K562 (cell line): ENCODE data around the gene REM2. TPM values are rescaled to one million over a fixed set of nuclear protein-coding genes. Genes with fewer than 3 reads are reported as not detected.

Experiments
- BDP1 ChIP-seq: IDR thresholded peaks from 3 replicates; pipeline ENCODE4 v1.6.1; 2011; ENCODE audit not compliant: insufficient read length, insufficient read depth
- DMBX1 ChIP-seq: fragments of 250-450 bp; sonication (Bioruptor Pico); IDR thresholded peaks from 2 replicates; pipeline ENCODE4 v1.8.0; 2022; ENCODE audit warnings: inconsistent platforms, mild to moderate bottlenecking, moderate library complexity, borderline replicate concordance
- DPF2 ChIP-seq: fragments of 450-650 bp; IDR thresholded peaks from 2 replicates; pipeline ENCODE4 v1.6.1; 2016
- HDAC8 ChIP-seq: fragments of 450-650 bp; IDR thresholded peaks from 2 replicates; pipeline ENCODE4 v1.6.1; 2016; ENCODE audit warnings: mild to moderate bottlenecking, missing genetic modification characterization, moderate library complexity, missing compliant biosample characterization
- HMG20B ChIP-seq: fragments of 250-450 bp; sonication (Bioruptor Pico); IDR thresholded peaks from 2 replicates; pipeline ENCODE4 v1.5.0; 2021; ENCODE audit warnings: mild to moderate bottlenecking
- NCOA2 ChIP-seq, 2 experiments: fragments of 450-650 bp; IDR thresholded peaks; 2 replicates each; pipeline ENCODE4 v1.6.1; 2018; ENCODE audit warnings: mild to moderate bottlenecking in 2 of 2, moderate library complexity in 1 of 2; ENCODE audit not compliant: partially characterized antibody in 2 of 2
- NR3C1 ChIP-seq: sonication (generic); formaldehyde crosslinking; IDR thresholded peaks from 2 replicates; pipeline ENCODE4 v1.8.1; 2022; ENCODE audit warnings: missing genetic modification reagents
- POLR2AphosphoS5 ChIP-seq: IDR thresholded peaks from 2 replicates; pipeline ENCODE4 v1.6.1; 2011; ENCODE audit warnings: mild to moderate bottlenecking, low read depth, low read length, moderate library complexity; ENCODE audit not compliant: control insufficient read depth, insufficient read depth
- SOX6 ChIP-seq: fragments of 450-650 bp; IDR thresholded peaks from 2 replicates; pipeline ENCODE4 v1.6.1; 2014; ENCODE audit warnings: mild to moderate bottlenecking
- TCFL5 ChIP-seq: fragments of 250-450 bp; sonication (Bioruptor Pico); conservative IDR thresholded peaks from 2 replicates; pipeline ENCODE4 v1.6.1; 2021; ENCODE audit warnings: mild to moderate bottlenecking, moderate library complexity, matching md5 sums
- ZNF445 ChIP-seq: fragments of 250-450 bp; sonication (Bioruptor Pico); IDR thresholded peaks from 2 replicates; pipeline ENCODE4 v1.4.0; 2020; ENCODE audit warnings: low read depth, mild to moderate bottlenecking, moderate library complexity
- ZNF586 ChIP-seq: fragments of 450-650 bp; formaldehyde crosslinking; conservative IDR thresholded peaks from 2 replicates; pipeline ENCODE4 v1.4.0; 2020; ENCODE audit warnings: mild to moderate bottlenecking, moderate library complexity
- ZNF707 ChIP-seq: fragments of 250-450 bp; sonication (Bioruptor Pico); conservative IDR thresholded peaks from 2 replicates; pipeline ENCODE4 v1.8.0; 2022; ENCODE audit warnings: inconsistent platforms, mild to moderate bottlenecking, moderate library complexity
- polyA plus RNA-seq, 8 experiments: library from polyadenylated mRNA; depleted of rRNA in 4 of 8; stranded (reverse) in 5 of 8; unstranded in 3 of 8; fragments of >200 nt; fragmentation: Nextera tagmentation in 2 of 8; fragmentation: Illumina TruSeq in 1 of 8; extraction: Ambion mirVana in 2 of 8; extraction: Trizol in 1 of 8; gene quantifications; 2 replicates each; pipeline versions ENCODE4 v1.2.1 to v1.2.3, GENCODE V29; 2011 to 2014; ENCODE audit warnings: inconsistent platforms in 1 of 8, missing spikeins in 1 of 8
- total RNA-seq, 7 experiments: library from RNA; depleted of rRNA in 6 of 7; stranded (reverse); fragments of >200 nt in 6 of 7; fragmentation: Illumina TruSeq in 2 of 7; extraction: Trizol in 2 of 7; gene quantifications; 2 replicates each; pipeline versions ENCODE4 v1.2.1 to v1.2.3, GENCODE V29; 2011 to 2021; ENCODE audit warnings: low replicate concordance in 1 of 7
- TF ChIP-seq, protein P1 (sequence below): sonication (generic); formaldehyde crosslinking; IDR thresholded peaks from 2 replicates; pipeline ENCODE4 v1.8.0; 2022; ENCODE audit warnings: mild to moderate bottlenecking, missing genetic modification reagents
- TF ChIP-seq, protein P2 (sequence below): fragments of 250-450 bp; sonication (Bioruptor Pico); IDR thresholded peaks from 2 replicates; pipeline ENCODE4 v1.8.0; 2021; ENCODE audit warnings: moderate library complexity, mild to moderate bottlenecking, inconsistent platforms
- TF ChIP-seq, protein P3 (sequence below): sonication (generic); formaldehyde crosslinking; IDR thresholded peaks from 2 replicates; pipeline ENCODE4 v1.8.1; 2023; ENCODE audit warnings: mild to moderate bottlenecking, missing genetic modification reagents
- TF ChIP-seq, protein P4 (sequence below): fragments of 450-650 bp; formaldehyde crosslinking; IDR thresholded peaks from 2 replicates; pipeline ENCODE4 v1.4.0; 2020; ENCODE audit warnings: mild to moderate bottlenecking, moderate library complexity
- TF ChIP-seq, protein P5 (sequence below): fragments of 450-650 bp; formaldehyde crosslinking; IDR thresholded peaks from 2 replicates; pipeline ENCODE4 v1.4.0; 2020; ENCODE audit warnings: mild to moderate bottlenecking, moderate library complexity
- TF ChIP-seq, protein P6 (sequence below): sonication (generic); formaldehyde crosslinking; IDR thresholded peaks from 2 replicates; pipeline ENCODE4 v1.8.0; 2022; ENCODE audit warnings: missing genetic modification reagents, mild to moderate bottlenecking, borderline replicate concordance

Gene REM2
- total and polyA plus RNA-seq, 9 of the 15 experiments (the other 6 are each of a cell fraction or from before 2014, with no cell fraction given), result 0.18 to 1.0 (median 0.38) TPM

DNA sequence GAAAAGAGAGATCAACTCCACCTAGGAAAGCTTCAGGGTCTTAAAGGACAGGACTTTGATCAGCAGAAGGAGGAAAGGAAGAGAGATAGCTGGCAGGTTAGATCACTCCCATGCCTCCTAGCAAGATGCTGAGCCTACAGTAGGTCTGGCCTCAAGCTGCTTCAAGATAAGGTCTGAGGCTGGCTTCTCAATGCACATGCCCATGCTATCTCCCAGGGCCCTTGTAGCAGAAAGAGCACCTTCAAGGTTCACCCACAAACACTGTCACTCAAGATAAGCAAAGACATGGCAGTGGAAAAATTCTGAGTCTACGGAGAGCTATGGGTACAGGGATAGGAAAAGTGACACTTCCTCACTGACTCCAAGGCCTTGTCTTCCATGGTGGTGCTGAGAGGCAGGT, 14.3 kb downstream of the REM2 start (continued):
- TF ChIP-seq, protein P1, sequence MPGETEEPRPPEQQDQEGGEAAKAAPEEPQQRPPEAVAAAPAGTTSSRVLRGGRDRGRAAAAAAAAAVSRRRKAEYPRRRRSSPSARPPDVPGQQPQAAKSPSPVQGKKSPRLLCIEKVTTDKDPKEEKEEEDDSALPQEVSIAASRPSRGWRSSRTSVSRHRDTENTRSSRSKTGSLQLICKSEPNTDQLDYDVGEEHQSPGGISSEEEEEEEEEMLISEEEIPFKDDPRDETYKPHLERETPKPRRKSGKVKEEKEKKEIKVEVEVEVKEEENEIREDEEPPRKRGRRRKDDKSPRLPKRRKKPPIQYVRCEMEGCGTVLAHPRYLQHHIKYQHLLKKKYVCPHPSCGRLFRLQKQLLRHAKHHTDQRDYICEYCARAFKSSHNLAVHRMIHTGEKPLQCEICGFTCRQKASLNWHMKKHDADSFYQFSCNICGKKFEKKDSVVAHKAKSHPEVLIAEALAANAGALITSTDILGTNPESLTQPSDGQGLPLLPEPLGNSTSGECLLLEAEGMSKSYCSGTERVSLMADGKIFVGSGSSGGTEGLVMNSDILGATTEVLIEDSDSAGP (CRISPR knock-in tag), result no peak
- TF ChIP-seq NR3C1 (no peak), ZNF707 (CRISPR knock-in tag) (no peak), ZNF445 (CRISPR knock-in tag) (no peak), BDP1 (no peak), ZNF586 (CRISPR knock-in tag) (no peak), SOX6 (peak; percentile 73), HDAC8 (no peak), DMBX1 (peak; percentile 87), TCFL5 (CRISPR knock-in tag) (no peak), POLR2AphosphoS5 (peak; percentile 97), DPF2 (peak; percentile 92), NCOA2 (IDR thresholded peaks at IDR 0.05; ENCODE audit: partially characterized antibody in 2 of 2) (peak in 1 of 2 experiments; percentile 40), HMG20B (CRISPR knock-in tag) (no peak)
- TF ChIP-seq, protein P2, sequence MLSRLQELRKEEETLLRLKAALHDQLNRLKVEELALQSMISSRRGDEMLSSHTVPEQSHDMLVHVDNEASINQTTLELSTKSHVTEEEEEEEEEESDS (CRISPR knock-in tag), result no peak
- TF ChIP-seq, protein P3, sequence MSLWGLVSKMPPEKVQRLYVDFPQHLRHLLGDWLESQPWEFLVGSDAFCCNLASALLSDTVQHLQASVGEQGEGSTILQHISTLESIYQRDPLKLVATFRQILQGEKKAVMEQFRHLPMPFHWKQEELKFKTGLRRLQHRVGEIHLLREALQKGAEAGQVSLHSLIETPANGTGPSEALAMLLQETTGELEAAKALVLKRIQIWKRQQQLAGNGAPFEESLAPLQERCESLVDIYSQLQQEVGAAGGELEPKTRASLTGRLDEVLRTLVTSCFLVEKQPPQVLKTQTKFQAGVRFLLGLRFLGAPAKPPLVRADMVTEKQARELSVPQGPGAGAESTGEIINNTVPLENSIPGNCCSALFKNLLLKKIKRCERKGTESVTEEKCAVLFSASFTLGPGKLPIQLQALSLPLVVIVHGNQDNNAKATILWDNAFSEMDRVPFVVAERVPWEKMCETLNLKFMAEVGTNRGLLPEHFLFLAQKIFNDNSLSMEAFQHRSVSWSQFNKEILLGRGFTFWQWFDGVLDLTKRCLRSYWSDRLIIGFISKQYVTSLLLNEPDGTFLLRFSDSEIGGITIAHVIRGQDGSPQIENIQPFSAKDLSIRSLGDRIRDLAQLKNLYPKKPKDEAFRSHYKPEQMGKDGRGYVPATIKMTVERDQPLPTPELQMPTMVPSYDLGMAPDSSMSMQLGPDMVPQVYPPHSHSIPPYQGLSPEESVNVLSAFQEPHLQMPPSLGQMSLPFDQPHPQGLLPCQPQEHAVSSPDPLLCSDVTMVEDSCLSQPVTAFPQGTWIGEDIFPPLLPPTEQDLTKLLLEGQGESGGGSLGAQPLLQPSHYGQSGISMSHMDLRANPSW, result no peak
- TF ChIP-seq, protein P4, sequence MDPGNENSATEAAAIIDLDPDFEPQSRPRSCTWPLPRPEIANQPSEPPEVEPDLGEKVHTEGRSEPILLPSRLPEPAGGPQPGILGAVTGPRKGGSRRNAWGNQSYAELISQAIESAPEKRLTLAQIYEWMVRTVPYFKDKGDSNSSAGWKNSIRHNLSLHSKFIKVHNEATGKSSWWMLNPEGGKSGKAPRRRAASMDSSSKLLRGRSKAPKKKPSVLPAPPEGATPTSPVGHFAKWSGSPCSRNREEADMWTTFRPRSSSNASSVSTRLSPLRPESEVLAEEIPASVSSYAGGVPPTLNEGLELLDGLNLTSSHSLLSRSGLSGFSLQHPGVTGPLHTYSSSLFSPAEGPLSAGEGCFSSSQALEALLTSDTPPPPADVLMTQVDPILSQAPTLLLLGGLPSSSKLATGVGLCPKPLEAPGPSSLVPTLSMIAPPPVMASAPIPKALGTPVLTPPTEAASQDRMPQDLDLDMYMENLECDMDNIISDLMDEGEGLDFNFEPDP, result no peak
- TF ChIP-seq, protein P5, sequence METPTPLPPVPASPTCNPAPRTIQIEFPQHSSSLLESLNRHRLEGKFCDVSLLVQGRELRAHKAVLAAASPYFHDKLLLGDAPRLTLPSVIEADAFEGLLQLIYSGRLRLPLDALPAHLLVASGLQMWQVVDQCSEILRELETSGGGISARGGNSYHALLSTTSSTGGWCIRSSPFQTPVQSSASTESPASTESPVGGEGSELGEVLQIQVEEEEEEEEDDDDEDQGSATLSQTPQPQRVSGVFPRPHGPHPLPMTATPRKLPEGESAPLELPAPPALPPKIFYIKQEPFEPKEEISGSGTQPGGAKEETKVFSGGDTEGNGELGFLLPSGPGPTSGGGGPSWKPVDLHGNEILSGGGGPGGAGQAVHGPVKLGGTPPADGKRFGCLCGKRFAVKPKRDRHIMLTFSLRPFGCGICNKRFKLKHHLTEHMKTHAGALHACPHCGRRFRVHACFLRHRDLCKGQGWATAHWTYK, result no peak
- TF ChIP-seq, protein P6, sequence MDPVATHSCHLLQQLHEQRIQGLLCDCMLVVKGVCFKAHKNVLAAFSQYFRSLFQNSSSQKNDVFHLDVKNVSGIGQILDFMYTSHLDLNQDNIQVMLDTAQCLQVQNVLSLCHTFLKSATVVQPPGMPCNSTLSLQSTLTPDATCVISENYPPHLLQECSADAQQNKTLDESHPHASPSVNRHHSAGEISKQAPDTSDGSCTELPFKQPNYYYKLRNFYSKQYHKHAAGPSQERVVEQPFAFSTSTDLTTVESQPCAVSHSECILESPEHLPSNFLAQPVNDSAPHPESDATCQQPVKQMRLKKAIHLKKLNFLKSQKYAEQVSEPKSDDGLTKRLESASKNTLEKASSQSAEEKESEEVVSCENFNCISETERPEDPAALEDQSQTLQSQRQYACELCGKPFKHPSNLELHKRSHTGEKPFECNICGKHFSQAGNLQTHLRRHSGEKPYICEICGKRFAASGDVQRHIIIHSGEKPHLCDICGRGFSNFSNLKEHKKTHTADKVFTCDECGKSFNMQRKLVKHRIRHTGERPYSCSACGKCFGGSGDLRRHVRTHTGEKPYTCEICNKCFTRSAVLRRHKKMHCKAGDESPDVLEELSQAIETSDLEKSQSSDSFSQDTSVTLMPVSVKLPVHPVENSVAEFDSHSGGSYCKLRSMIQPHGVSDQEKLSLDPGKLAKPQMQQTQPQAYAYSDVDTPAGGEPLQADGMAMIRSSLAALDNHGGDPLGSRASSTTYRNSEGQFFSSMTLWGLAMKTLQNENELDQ (CRISPR knock-in tag), result no peak
